ENCODE measurements around the gene UAP1L1. TPM values are rescaled to one million over a fixed set of nuclear protein-coding genes. Genes with fewer than 3 reads are reported as not detected.

Gene UAP1L1
- total RNA-seq, 2 donors from 2014 or later: 2.6 to 4.5 TPM

DNA sequence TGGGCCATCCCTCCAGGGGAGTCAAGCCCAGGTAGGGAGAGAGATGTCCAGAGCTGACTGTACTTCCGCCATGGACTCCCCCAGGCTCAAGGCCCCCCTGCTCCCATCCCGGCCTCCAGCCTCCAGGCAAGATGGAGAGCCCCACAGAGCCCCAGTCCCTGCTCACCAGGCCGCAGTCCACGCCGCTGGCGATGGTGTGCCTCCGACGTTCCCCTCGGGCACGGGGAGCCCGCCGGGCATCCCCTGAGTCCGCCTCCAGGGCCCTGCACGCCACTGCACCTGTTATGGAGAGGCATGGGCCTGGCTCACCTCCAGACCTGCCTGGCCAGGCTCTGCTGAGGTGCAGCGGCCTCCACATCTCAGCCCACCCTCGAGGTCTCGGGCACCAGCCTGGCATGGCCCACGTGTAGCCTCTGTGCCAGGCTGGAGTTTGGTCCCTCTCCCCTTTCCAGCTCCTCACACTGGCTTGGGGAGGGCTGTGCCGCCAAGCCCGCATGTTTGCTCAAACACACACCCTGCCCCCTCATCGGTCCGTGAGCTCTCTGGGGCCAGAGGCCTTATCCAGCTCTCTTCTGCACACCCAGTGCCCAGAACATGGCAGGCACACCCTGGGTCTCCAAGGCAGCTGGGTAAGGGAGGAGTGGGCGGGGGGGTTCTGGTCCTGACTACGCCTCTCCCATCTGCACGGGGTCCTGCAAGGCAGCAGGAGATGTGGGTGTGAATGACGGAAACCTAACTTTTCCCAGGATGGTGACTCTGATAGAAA is 11.0 kb upstream of the UAP1L1 start:
- no peak overlapping the region for H3K4me3 ChIP-seq (ENCODE audit: low read length)
- H3K27me3 ChIP-seq (ENCODE audit: control insufficient read depth, insufficient read depth, low read length, poor library complexity, severe bottlenecking): no peaks in the 10 kb centered on the region
- DNase-seq: no peak
- 93 to 96% methylated on average over 20 to 26 of the region's 26 CpGs for WGBS, 2 experiments (ENCODE audit: insufficient coverage in 1 of 2, insufficient read length in 1 of 2)
- TF ChIP-seq, protein P1, sequence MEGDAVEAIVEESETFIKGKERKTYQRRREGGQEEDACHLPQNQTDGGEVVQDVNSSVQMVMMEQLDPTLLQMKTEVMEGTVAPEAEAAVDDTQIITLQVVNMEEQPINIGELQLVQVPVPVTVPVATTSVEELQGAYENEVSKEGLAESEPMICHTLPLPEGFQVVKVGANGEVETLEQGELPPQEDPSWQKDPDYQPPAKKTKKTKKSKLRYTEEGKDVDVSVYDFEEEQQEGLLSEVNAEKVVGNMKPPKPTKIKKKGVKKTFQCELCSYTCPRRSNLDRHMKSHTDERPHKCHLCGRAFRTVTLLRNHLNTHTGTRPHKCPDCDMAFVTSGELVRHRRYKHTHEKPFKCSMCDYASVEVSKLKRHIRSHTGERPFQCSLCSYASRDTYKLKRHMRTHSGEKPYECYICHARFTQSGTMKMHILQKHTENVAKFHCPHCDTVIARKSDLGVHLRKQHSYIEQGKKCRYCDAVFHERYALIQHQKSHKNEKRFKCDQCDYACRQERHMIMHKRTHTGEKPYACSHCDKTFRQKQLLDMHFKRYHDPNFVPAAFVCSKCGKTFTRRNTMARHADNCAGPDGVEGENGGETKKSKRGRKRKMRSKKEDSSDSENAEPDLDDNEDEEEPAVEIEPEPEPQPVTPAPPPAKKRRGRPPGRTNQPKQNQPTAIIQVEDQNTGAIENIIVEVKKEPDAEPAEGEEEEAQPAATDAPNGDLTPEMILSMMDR (conservative IDR thresholded peaks at IDR 0.05): no peak
- H3K9me3 ChIP-seq (ENCODE audit: control insufficient read depth, low read length): no peaks in the 10 kb centered on the region
- H3K36me3 ChIP-seq (ENCODE audit: control insufficient read depth, insufficient read depth, low read length): no peaks in the 10 kb centered on the region
- no peak overlapping the region for H3K4me3 Mint-ChIP-seq
- H3K9me3 Mint-ChIP-seq: no peaks in the 10 kb centered on the region
- no peaks in the 10 kb centered on the region for H3K27me3 Mint-ChIP-seq (ENCODE audit: insufficient read depth)
- H3K36me3 Mint-ChIP-seq (ENCODE audit: low read depth): peaks cover 2% of the 10 kb centered on the region
- peaks cover 15% of the 10 kb centered on the region for H3K4me1 Mint-ChIP-seq
- no peak overlapping the region for H3K27ac Mint-ChIP-seq
- H3K9ac ChIP-seq (ENCODE audit: extremely low read depth, low read length, poor library complexity, severe bottlenecking): no peak overlapping the region
- no peak overlapping the region for H3K27ac ChIP-seq (ENCODE audit: low read depth, low read length)
- H3K4me1 ChIP-seq (ENCODE audit: control insufficient read depth, insufficient read depth, low read length): peaks cover 3% of the 10 kb centered on the region

DNA sequence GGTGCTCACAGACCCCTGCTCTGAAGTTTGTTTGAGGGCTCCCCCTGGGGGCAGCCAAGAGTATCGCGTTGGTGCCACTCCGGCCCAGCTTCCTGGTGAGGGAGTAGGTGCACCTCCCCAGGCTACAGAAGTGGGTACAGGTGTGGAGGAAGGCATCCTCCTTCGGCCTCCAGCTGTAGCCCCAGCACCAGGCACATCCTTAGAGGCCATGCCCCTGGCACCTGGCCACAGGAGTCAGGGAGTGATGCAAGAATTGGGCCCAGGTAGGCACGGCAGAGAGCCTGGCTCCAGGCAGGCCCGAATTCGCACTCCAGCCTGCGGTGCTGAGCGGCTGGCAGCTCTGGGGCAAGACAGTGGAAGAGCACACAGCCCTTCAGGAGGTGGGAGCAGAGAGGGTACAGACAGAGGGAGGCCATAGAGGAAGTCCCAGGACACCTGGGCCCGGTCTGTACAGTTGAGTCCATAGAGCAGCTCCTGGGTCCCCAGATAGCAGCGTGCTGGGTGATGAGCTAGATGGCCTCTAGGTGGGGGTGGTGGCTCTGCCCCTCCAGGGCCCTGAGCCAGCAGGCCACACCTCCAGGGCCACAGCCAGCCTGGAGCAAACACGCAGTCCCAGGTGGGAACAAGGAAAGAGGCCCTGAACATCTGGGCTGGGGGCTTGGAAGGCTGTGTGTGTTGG is 9.3 kb upstream of the UAP1L1 start:
- TF ChIP-seq, protein P1 (conservative IDR thresholded peaks at IDR 0.05): peak; percentile 77
- Mint-ChIP-seq H3K36me3 (ENCODE audit: low read depth) (peaks cover 2% of the 10 kb centered on the region), H3K27ac (peak overlapping the region; percentile 30), H3K4me3 (peak overlapping the region; percentile 54), H3K27me3 (ENCODE audit: insufficient read depth) (peaks cover 3% of the 10 kb centered on the region), H3K9me3 (no peaks in the 10 kb centered on the region), H3K4me1 (peaks cover 15% of the 10 kb centered on the region)
- DNase-seq: peak; percentile 94
- Histone ChIP-seq H3K27ac (ENCODE audit: low read depth, low read length) (no peak overlapping the region), H3K27me3 (ENCODE audit: control insufficient read depth, insufficient read depth, low read length, poor library complexity, severe bottlenecking) (no peaks in the 10 kb centered on the region), H3K4me1 (ENCODE audit: control insufficient read depth, insufficient read depth, low read length) (peaks cover 3% of the 10 kb centered on the region), H3K4me3 (ENCODE audit: low read length) (no peak overlapping the region), H3K9me3 (ENCODE audit: control insufficient read depth, low read length) (no peaks in the 10 kb centered on the region), H3K36me3 (ENCODE audit: control insufficient read depth, insufficient read depth, low read length) (no peaks in the 10 kb centered on the region), H3K9ac (ENCODE audit: extremely low read depth, low read length, poor library complexity, severe bottlenecking) (no peak overlapping the region)
- 68 to 85% methylated on average over 8 to 12 of the region's 12 CpGs for WGBS, 2 experiments (ENCODE audit: insufficient coverage in 1 of 2, insufficient read length in 1 of 2)

DNA sequence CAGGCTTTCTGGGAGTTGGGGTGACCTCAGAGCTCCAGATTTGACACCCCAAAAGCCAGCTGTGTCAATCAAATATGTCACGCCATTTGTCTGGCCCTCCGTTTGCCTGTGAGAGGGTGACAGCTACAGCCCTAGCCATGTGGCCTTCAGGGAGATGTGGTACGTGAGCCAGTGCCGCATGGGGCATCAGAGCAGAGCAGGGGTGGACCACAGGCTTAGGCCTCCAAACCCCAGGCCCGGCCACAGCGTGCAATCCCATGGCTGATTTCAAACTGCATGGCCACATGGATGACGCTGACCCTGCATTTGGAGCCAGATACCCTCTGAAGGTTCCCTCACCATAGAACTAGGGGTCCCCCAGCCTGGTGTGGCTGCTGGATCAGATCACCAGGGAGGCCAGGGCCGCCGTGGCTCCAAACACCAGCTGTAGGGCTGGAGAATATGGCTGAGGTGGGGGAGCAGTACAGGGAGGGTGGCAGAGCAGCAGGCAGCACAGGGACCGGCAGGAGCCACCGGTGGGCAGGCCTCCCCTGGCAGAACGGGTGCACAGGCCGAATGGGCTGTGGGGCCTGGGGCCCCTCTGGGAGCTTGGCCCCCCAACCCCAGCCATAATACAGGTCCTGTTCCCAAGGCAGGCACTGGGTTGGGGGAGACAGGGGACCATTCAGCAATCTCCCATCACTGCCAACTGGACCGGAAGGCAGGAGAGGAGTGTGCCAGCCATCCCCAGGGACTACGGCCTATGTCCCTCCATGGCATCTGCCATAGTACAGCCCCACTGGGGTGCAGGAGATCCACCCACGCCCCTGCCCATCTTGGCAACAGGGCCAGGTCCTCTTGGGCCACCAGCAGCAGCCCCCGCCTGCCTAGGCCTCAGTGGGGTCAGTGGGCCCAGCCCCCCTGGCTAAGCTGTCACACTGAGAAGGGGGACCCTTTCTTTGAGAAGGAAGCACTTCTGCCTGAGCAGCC is 8.5 kb upstream of the UAP1L1 start:
- WGBS, 2 experiments (ENCODE audit: insufficient coverage in 1 of 2, insufficient read length in 1 of 2): 93 to 96% methylated on average over 8 to 17 of the region's 17 CpGs
- Mint-ChIP-seq H3K27me3 (ENCODE audit: insufficient read depth) (peaks cover 6% of the 10 kb centered on the region), H3K27ac (no peak overlapping the region), H3K36me3 (ENCODE audit: low read depth) (peaks cover 2% of the 10 kb centered on the region), H3K9me3 (no peaks in the 10 kb centered on the region), H3K4me3 (peak overlapping the region; percentile 54), H3K4me1 (peaks cover 15% of the 10 kb centered on the region)
- Histone ChIP-seq H3K27me3 (ENCODE audit: control insufficient read depth, insufficient read depth, low read length, poor library complexity, severe bottlenecking) (no peaks in the 10 kb centered on the region), H3K36me3 (ENCODE audit: control insufficient read depth, insufficient read depth, low read length) (no peaks in the 10 kb centered on the region), H3K4me3 (ENCODE audit: low read length) (peak overlapping the region; percentile 76), H3K4me1 (ENCODE audit: control insufficient read depth, insufficient read depth, low read length) (peaks cover 3% of the 10 kb centered on the region), H3K27ac (ENCODE audit: low read depth, low read length) (no peak overlapping the region), H3K9me3 (ENCODE audit: control insufficient read depth, low read length) (no peaks in the 10 kb centered on the region), H3K9ac (ENCODE audit: extremely low read depth, low read length, poor library complexity, severe bottlenecking) (no peak overlapping the region)
- TF ChIP-seq, protein P1 (conservative IDR thresholded peaks at IDR 0.05): no peak
- DNase-seq: no peak
